GM18507 (cell line): ENCODE data around the gene ABCB10.
"Not testable (repeated sequence)": the region's sequence is repeated elsewhere in the genome, so short reads cannot be mapped to it uniquely, and the experiment has no call there.

Experiments
- DNase-seq: peaks from one replicate; pipeline ENCODE4 v3.0.0; 2011; ENCODE audit warnings: low read depth; ENCODE audit not compliant: insufficient read length; ENCODE audit errors: extremely low spot score
- FAIRE-seq: peaks from 2 replicates; lab custom pipeline; 2011; peaks lifted over from hg19 to GRCh38; lab: Jason Lieb, UNC

The ABCB10 gene

GRCh38 chr1:229574679-229575442 is 16.4 kb upstream of the ABCB10 start:
- FAIRE-seq (no peak), DNase-seq (no peak)

GRCh38 chr1:229572286-229572685 is 13.8 kb upstream of the ABCB10 start:
- DNase-seq (no peak), FAIRE-seq (no peak)

GRCh38 chr1:229570891-229571516 is 12.5 kb upstream of the ABCB10 start:
- no peak for DNase-seq

GRCh38 chr1:229570305-229570704 is 11.8 kb upstream of the ABCB10 start:
- FAIRE-seq (no peak), DNase-seq (no peak)

More at GRCh38 chr1:229570891-229571516, 12.5 kb upstream of the ABCB10 start:
- FAIRE-seq = peak; percentile 46

- FAIRE-seq (no peak), DNase-seq (no peak)
These were observed 8.8 kb upstream of the ABCB10 start for GRCh38 chr1:229567109-229567868.

- DNase-seq = no peak
These were observed 5.2 kb upstream of the ABCB10 start for GRCh38 chr1:229563701-229564100.

DNA sequence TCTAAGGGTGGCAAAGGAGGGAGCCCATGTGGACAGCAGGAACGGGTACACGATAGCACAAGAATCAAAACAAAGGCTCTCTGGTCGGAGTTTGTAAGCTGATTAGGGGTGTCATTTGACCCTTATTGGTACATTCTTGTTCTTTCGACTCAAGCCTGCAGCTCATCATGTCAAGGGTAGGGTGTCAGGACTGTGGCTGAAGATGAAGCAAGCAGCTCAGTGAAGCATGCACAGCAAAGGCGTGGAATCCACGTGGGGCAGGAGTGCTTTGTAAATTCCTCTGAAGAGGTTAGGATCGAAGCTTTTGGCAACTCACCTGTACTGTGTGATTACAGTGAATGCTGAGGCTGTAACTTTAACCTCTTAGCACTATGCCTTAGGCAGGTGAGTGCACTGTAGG is 4.7 kb upstream of the ABCB10 start:
- DNase-seq (no peak), FAIRE-seq (no peak)

More at GRCh38 chr1:229563701-229564100, 5.2 kb upstream of the ABCB10 start:
- FAIRE-seq = no peak

- FAIRE-seq = no peak
- no peak for DNase-seq
These were observed 4.2 kb upstream of the ABCB10 start for GRCh38 chr1:229562686-229563085.

DNA sequence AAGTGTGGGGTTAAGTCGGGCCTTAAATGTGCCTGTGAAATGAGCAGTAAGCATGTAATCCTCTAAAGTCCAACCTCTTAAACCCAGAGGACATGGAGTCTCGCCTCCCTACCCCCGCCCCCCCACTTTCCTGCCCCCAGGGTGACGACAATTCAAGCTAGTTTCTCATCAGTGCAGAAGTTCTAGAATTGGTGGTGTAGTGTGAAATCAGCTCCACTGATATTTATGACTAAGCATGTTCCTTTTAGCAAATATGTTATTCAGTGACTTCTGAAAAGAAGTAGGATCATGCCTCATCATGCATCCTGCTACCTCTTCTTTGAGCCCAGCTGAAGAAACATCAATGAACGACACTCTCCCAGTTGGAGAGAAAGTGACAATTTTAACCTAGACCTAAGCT is 2.6 kb upstream of the ABCB10 start:
- FAIRE-seq = no peak
- DNase-seq = no peak

DNA sequence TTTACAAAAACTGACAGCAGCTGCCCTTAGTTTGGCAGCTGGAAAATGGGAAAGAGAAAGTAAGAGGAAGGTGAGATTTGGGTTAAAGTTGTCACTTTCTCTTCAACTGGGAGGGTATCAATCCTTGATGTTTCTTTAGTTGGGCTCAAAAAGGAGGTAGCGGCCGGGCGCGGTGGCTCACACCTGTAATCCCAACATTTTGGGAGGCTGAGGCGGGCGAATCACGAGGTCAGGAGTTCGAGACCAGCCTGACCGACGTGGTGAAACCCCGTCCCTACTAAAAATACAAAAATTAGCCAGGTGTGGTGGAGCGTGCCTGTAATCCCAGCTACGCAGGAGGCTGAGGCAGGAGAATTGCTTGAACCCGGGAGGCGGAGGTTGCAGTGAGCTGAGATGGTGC is 1.6 kb upstream of the ABCB10 start:
- not testable (repeated sequence) for DNase-seq, FAIRE-seq

DNA sequence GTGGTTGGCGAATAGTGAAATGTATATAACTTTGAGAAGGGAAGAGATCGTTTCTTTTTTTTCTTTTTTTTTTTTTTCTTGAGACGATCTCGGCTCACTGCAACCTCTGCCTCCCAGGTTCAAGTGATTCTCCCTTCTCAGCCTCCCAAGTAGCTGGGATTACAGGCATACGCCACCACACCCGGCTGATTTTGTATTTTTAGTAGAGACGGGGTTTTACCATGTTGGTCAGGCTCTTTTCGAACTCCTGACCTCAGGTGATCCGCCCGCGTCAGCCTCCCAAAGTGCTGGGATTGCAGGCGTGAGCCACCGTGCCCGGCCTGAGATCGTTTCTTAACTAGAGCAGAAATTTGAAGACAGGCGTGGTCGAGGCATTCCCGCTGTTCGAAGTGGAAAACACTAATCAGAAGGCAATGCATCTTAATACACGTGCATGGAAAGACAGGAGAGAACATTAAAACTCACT is 862 bp upstream of the ABCB10 start:
- not testable (repeated sequence) for FAIRE-seq, DNase-seq

GRCh38 chr1:229557913-229558414 is 543 bp downstream of the ABCB10 start:
- DNase-seq = no peak
- no peak for FAIRE-seq

- peak; percentile 85 for FAIRE-seq
These were observed 1.2 kb downstream of the ABCB10 start for GRCh38 chr1:229557200-229557850.

DNA sequence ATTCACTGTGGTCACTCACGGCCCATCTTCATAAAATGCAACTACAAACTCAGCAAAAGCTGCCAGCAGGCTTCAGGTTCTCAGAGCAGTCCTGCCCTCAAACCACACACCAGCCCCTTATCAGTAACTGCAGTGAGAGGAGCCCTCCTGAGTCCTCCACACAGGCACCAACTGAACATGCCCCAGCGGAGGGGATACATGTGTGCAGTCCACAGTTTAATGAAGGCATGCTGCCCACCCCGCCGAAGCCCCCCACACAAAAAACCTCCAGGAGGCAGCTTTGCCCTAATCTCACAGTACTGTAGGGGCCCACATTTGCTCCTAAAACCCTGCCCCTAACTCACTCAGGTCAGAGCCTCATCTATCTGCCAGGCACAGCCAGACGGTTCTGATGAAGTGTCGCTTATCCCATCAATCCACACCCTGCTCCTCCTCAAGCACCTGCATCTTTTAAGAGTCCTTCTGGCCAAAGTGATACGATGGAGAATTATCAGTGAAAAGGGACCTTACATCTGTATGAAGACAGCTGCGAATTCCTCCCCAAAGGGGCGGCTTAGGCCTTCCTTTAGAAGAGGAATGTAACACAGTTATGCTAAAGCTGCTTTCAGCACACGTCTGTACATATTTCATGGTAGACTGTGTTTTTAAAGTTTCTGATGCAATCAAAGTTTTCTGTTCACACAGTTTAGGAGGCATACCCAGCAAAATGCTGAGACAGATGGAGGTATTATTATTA is 3.5 kb downstream of the ABCB10 start:
- no peak for DNase-seq
- no peak for FAIRE-seq

More at GRCh38 chr1:229557200-229557850, 1.2 kb downstream of the ABCB10 start:
- DNase-seq = no peak

DNA sequence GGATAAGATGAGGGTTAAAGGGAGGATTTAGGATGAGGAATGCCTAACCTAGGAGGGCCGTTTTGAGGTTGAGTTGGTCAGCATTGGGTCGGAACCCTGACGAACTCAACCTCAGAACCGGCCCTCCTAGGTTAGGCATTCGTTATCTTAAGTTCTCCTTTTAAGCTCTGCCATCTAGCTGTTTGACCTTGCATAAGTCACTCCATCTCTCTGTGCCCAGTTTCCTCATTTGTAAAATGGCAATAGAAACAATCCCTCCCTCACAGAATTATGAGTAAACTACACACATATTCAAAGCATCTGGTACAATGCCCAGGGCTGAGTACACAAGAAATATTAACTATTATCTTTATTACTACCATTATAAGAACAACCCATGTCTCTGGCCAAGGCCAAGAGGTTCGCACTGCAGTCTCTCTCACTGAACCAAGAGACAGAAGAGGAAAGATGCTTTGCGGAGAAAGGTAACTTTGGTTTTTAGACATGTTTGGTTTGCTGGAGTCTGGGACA is 4.8 kb downstream of the ABCB10 start:
- DNase-seq (no peak), FAIRE-seq (no peak)

DNA sequence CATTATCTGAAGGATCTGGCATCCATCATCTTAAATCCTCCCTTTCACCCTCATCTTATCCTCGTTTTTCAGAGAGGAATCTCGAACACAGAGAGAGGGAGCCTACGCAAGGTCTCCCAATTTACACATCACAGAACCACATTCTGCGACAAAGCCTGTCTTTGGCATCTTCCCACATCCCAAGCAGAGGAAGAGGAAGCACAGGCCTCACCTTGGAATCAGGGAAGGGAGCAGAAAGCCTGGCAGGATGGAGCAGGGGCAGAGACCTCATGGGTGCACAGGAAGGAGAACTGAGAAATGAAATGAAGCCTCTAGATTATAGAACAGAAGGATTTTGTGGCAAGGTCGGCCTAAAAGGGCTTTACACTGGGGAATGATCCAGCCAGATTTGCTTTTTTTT is 5.8 kb downstream of the ABCB10 start:
- FAIRE-seq (no peak), DNase-seq (no peak)

DNA sequence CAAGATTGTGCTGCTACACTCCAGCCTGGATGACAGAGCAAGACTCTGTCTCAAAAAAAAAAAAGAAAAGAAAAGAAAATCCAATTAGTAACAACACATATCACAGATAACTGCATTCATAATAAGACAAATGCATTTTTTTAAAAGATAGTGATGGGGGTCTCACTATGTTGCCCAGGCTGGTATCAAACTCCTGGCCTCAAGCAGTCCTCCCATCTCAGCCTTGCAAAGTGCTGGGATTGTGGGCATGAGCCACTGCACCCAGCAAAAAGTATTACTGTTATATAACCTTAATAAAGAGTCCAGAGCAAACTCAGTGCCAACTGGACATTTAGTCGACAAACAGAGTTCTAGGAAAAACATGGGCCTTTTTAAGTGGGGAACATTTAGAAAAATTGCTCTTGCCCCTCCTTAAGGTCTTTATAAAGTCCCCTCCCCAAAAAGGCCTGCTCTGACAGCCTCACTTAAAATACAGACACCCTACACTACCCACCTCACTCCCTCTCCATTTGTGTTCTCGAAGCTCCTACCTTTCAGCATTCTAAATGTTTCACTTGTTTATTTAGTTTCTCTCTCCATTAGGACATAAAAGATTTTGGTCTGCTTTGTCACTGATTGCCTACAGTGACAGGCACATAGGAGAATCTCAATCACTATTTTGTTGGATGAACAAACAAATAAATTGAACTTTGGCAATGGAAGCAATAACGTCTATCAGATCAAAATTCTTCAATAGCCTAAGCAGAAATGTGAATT is 7.5 kb downstream of the ABCB10 start:
- FAIRE-seq (no peak), DNase-seq (no peak)

- FAIRE-seq (no peak), DNase-seq (no peak)
These were observed 11.0 kb downstream of the ABCB10 start for GRCh38 chr1:229547542-229547941.
